LoVo (cell line): ENCODE data around the gene CTIF.
"Not testable (repeated sequence)": the region's sequence is repeated elsewhere in the genome, so short reads cannot be mapped to it uniquely, and the experiment has no call there.

Experiments used
- DNase-seq: peaks from one replicate; pipeline ENCODE4 v3.0.0-alpha.2; 2016; ENCODE audit warnings: low spot score

The CTIF gene

DNA sequence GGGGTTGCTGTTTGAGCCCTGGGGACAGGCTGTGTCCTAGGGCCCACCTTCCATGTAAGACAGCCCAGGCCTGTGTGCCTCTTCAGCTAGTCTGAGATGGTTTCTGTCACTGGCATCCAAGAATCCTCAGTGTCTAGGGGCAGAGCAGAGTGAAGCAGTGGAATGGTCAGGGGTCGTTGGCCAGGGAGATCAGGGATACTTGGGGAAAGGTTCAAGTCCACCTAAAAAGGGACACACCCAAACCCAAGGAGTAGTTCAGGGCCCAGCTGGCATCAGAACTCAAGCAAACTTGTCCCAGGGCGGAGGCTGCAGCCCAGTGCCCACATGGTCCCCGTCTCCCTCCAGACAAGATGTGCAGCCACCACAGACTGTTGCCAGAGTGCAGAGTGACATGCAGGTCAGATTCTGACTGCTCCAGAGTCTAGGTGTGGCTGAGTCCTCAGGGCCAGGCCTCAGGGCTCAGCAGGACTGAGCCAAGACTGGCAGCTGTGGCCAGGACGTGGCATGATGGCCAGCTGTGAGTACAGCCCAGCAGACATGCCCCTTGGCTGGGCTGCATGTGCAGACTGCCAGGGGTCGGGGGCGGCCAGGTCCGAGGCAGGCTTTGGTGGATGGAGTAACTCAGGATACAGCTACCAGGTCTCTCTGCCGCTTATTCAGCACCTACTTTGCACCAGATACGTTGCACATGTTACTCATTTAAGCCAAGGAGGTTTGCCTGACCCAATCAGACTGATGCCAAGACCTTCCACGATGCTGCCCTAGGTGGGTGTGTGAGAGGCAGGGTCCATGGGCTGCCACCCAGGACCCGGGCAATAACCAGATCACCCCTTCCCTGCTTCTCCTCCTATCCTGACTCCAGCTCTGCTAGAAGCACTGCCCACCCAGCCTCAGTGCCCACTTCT is 265.4 kb downstream of the CTIF start:
- DNase-seq, result no peak

DNA sequence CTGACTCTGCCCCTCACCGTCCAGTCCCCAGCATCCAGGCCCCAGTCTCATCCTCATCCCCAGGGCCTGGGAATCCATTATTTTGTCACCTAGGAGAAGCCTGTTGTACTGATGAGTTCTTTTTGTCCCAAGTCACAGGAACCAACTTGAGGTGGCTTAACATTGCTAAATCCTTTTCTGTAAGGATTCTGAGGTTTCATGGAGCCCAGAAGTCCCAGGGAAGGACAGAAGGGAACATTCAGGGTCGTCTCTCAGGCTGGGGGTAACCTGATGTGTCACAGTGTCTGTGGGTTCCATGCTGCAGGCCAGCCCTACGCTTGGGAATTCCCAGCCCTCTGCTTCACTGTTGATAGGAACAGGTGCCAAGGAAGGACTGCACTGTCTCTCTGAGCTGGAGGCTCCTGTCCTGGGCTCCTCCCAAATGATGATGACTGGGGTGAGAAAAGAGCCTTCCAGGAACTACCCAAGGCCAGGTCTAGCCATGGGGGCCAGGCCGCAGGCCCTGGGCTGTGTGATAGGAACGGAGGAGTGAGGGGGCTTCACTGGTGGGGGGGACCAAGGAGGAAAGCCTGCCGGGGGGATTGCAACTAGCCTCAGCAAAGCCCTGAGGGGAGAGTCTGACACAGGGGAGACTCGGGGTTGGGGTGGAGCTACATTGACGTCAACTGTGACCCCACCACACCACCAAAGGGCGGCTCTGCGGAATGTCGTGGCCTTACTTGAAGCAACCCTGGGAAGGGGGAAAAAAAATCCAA is 266.2 kb downstream of the CTIF start:
- DNase-seq, result no peak

- no peak for DNase-seq
Measured at GRCh38 chr18:48805826-48806535, 267.1 kb downstream of the CTIF start.

DNA sequence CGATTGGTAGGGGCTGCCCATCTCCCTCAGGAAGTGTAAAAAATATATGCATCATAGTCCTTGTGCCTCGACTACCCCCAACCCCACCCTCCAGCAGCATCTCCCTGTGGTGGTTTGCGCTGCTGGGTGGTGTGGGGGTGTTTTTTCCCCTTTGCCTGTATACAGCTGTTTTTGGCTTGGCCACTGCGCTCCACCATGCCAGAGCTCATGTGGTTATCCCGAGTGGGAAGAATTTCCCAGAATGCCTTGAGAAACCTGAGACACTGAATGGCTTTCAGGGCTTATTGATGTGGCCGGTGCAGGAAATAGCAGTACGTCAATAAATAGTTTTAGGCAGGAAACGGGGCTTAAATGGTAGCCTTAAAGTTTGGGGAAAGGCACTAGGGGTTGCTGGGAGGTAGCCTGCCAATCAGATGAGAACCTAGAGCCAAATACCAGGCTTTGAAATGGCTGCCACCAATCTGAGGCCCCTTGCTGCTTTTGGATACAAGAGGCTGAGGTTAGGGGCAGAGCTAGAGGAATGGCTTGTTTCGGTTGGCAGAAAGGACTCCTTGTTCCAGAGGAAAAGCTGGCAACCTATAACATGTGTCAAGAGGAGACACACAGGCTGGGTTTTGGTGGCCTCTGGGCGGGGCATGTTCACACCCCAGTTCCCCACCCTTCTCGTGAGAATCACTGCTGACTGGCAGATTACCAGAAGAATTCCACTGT is 267.9 kb downstream of the CTIF start:
- DNase-seq, result peak; percentile 51

GRCh38 chr18:48808476-48808875 is 269.6 kb downstream of the CTIF start:
- no peak for DNase-seq

DNA sequence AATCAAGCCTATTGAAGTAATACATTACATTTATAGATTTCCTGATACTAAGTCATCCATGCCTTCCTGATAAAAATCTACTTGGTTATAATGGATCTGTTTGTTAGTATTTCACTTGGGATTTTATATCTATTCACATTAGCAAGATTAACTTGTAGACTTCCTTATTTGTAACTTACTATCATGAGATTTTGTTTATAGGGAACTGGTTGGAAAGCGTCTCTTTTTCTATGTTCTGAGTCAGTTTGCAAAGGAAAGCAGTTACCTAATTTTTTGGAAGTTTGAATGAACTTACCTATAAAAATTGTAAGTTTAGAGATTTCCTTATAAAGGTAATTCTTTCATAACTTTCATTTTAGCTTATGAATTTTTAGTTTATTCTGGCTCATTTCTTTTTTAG is 270.5 kb downstream of the CTIF start:
- no peak for DNase-seq

- DNase-seq, result no peak
Measured at GRCh38 chr18:48810805-48811204, 272.0 kb downstream of the CTIF start.

DNA sequence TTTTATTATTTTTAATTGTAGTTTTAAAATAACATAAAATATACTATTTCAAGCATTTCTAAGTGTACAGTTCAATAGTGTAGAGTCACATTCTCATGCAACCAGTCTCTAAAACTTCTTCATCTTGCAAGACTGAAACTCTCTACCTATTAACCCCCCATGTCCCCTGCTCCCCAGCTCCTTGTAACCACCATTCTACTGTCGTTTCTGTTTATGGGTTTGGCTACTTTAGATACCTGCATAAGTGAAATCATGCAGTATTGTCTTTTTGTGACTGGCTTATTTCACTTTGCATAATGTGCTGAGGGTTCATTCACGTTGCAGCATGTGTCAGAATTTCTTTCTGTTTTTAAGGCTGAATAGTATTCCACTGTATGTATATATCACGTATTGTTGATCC is 272.6 kb downstream of the CTIF start:
- no peak for DNase-seq

DNA sequence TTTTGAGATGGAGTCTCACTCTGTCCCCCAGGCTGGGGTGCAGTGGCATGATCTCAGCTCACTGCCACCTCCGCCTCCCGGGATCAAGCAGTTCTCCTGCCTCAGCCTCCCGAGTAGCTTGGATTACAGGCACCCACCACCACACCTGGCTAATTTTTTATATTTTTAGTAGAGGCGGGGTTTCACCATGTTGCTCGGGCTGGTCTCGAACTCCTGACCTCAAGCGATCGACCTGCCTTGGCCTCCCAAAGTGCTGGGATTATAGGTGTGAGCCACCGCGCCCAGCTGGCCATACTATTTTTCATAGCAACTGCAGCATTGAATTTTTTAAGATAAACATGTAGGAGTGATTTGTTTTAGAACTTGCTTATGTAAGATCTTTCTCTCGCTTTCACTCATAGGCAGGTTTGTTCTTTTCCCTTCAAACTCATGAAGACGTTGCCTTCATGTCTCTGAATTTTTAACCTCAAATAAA is 273.2 kb downstream of the CTIF start:
- DNase-seq, result not testable (repeated sequence)

DNA sequence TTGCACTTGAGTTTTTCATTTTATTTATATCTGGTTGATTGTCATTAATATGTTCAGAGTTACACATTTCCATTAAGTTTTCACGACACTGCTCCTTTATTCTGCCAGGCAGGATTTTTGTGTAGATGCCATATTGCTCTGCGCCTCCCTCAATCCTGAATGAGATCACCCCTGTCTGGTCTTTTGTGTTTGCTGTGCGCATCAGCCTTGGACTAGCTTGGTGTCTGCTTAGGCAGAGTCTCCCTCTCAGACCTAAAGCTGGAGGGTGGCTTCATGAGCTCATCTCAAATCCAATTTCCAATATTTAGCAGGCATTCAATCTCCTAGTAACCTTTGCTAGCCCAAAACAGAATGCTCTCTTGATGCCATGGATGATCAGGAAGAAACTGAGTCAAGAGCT is 274.5 kb downstream of the CTIF start:
- no peak for DNase-seq

- DNase-seq, result peak; percentile 46
Measured at GRCh38 chr18:48813833-48814489, 275.1 kb downstream of the CTIF start.

DNA sequence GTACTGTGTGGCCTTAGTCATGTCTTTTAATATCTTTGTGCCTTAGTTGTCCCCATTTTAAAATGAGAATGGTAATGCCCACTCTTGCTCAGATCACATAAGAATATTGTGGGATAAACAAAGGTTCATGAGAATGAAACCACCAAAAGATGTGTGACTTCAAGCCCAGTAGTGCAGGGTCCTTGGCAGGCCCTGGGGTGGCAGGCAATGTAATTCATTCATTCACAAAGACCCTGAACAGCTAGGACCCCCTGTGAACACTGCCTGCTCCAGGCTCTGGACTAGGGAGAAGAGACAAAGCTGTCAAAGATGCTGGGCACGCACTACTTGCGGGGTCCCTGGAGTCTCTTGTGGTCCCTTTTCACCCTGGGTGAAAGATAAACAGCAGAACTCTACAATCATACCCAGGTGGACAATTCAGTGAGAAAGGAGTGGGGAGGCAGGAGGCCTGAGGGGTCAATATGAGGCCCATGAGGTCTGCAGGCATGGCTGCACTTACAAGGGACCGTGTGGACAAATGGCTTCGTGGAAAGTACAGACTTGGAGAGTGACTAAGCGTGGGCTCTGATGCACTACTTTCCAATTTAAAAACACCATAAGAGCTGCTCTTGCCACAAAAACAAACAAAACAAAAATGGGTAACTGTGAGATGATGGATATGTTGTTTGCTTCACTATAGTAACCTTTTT is 275.8 kb downstream of the CTIF start:
- no peak for DNase-seq

GRCh38 chr18:48815179-48815515 is 276.3 kb downstream of the CTIF start:
- DNase-seq, result no peak

DNA sequence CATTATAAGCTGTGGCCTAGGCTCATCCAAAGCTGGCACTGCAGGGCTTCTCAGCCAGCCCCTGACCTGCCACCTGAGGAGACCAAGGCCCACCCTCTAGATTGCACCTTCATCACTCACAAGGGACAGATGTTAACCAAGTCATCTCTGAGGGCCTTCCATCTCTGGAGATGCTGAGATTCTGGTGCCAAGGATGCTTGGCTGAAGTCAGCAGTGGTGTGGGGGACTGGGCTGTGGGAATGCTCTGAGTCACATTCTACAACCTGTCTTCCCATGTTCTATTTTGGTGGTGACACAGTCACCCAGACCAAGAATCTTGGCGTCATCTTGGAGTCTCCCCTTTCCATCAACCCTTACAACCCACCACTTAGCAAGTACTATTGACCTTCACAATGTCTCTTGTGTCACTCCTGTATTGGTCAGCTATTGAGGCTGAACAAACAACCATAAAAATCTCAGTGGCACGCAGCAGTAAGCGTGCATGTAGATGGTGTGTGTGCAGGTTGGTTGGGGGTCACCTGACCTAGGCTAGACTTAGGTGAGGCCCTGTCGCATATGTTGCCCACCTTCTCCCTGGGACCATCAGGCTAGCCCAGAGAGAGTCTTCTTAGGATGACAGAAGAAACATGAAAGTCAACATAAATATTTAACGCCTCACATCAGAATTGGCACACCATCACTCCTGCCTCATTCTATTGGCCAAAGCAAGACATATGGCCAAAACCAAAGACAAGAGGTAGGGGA is 276.9 kb downstream of the CTIF start:
- no peak for DNase-seq

DNA sequence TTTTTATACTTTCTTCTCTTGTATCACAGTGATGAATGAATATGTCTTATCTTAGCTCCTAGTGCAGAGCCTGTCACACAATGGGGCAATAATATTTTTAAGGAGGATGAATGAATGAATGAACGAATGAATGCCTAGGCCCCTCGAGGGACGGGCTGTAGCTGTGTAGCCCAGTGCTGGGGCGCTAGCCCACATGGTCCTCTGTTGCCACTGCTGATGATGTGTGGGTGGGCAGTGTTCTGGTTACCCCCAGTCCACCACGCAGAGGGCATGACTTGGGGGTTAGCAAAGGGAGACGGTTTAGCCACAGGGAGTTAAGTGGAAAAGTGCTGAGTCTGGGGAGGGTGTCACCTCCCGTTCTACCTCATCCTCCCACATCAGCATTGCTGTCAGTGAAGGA is 277.7 kb downstream of the CTIF start:
- DNase-seq, result no peak

GRCh38 chr18:48817021-48817461 is 278.2 kb downstream of the CTIF start:
- no peak for DNase-seq

DNA sequence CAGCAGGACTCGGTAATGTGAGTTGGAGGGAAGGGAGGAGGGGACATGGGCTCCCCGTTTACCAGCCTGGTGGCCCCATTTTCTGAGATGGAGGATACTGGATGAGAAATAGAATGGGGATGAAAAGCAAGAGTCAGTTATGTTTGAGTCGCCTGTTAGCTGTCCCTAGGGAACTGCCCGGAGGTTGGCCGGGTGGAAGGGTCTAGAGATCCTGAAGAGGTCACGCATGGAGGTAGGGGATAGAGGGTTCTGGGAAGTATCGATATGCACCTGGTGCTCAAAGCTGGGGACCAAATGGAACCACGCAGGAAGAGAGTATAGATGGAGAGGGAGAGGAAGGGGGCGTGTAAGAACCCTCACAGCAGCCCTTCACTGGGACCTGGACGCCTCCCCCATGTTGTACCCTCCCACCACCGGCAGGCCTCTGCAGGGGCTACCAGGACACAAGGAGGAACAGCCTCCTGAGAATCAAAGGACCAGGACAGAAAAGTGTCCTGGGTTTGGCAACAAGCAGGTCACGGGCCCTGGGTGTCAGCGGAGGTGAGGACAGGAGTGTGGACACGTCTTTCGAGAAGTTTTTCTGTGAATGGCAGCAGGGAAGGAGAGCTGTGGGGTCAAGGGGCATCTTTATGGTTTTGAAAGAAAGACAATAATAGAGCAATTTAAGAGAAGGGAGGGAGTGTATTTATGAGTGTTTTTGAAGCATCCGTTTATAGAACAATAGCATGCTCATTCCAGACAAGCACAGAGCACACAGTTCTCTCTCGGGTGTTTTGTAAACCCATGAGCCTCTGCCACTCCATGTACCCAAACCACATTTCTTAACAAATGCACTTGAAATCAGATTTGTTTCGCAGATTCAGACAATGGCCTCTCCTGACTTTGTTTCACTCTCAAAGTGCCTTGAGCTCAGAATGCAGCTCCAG is 279.8 kb downstream of the CTIF start:
- no peak for DNase-seq

GRCh38 chr18:48819276-48819675 is 280.4 kb downstream of the CTIF start:
- no peak for DNase-seq
